Stomach smooth muscle (tissue), 2 donors: ENCODE results near the gene SPDYE4.

Experiments used
- H3K27ac ChIP-seq: one replicate; pipeline ENCODE4 v1.7.0; 2013; ENCODE audit warnings: mild to moderate bottlenecking, low read length, inconsistent platforms
- H3K27me3 ChIP-seq, 2 donors: one replicate each; pipeline ENCODE4 v1.7.0; 2013; ENCODE audit warnings: low read length in 2 of 2; ENCODE audit not compliant: insufficient read depth in 2 of 2, control insufficient read depth in 1 of 2
- H3K36me3 ChIP-seq, 2 donors: one replicate each; pipeline ENCODE4 v1.7.0; 2013; ENCODE audit warnings: low read length in 2 of 2; ENCODE audit not compliant: control insufficient read depth in 2 of 2, insufficient read depth in 2 of 2
- H3K4me1 ChIP-seq: one replicate; pipeline ENCODE4 v1.7.0; 2013; ENCODE audit warnings: low read length; ENCODE audit not compliant: control insufficient read depth, insufficient read depth
- H3K4me3 ChIP-seq, 2 donors: one replicate each; pipeline ENCODE4 v1.7.0; 2013; ENCODE audit warnings: low read length in 2 of 2
- H3K9ac ChIP-seq, 2 donors: one replicate each; pipeline ENCODE4 v1.7.0; 2013; ENCODE audit warnings: low read length in 2 of 2, mild to moderate bottlenecking in 1 of 2
- H3K9me3 ChIP-seq, 2 donors: one replicate each; pipeline ENCODE4 v1.7.0; 2013; ENCODE audit warnings: low read length in 2 of 2; ENCODE audit not compliant: control insufficient read depth in 2 of 2
- donor health status: healthy.
- donor health status: Pancreatic carcinoma.

The SPDYE4 gene

DNA sequence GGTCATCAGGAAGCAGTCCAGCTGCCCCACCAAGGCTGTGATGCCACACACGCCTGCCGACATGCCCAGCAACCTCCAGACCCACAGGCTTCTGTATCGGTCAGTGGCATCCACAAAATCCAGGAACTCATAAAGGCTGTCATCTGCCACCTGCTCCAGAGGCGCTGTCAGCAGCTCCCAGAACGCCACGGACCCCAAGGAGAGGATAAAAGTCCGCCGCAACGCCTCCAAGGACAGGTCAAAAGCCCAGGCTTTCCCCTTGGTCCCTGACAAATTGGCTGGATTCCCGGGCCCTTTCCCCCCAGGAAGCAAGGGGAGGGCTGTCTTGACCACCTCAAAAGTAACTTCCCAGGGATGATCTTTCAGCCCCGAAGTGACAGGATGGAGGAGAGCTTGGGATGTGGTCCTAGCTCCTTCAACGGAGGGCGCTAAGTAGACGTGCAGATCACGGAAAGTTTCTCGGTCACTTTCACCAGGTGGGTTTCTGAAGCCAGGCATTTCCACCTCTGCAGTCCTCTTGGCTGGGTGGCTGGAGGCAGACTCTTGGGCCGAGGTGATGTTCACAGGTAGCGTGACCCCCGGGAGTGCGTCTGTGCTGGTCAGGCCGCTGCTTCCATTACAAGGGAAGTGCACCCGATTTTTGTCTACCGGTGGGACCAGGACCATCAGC is 40.0 kb upstream of the SPDYE4 start:
- Histone ChIP-seq H3K4me1 (no peaks in the 10 kb centered on the region), H3K36me3 (no peaks in the 10 kb centered on the region), H3K4me3 (no peak overlapping the region), H3K27me3 (peaks cover 10 to 22% of the 10 kb centered on the region in 2 donors), H3K27ac (no peak overlapping the region), H3K9ac (no peak overlapping the region), H3K9me3 (no peaks in the 10 kb centered on the region)

DNA sequence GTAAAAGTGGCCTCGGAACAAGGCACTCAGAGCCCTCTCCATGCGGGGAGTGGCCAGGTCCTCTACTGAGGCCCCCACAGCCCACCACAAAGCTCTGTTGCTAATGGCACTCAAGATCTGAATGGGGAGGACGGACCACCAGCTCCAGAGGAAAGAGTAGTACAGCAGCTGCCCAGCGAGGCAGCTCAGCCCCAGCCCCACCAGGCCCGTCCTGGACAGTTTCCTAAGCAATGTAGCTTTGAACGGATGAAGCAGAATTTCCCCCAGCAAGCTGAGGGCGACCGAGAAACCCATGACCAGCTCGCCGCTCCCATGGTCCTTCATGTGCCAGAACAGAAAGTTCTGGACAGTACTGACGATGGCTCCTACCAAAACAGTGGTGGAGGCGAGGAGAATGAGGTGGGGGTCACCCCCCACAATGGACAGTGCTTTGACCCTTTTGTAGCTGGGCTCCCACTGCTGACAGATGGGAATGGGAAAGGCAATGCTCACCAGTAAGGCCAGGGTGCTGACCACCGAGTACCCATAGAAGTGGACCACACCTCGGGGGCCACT is 39.4 kb upstream of the SPDYE4 start:
- Histone ChIP-seq H3K36me3 (no peaks in the 10 kb centered on the region), H3K27ac (no peak overlapping the region), H3K9ac (no peak overlapping the region), H3K4me1 (no peaks in the 10 kb centered on the region), H3K27me3 (peaks cover 10 to 22% of the 10 kb centered on the region in 2 donors), H3K9me3 (no peaks in the 10 kb centered on the region), H3K4me3 (no peak overlapping the region)

DNA sequence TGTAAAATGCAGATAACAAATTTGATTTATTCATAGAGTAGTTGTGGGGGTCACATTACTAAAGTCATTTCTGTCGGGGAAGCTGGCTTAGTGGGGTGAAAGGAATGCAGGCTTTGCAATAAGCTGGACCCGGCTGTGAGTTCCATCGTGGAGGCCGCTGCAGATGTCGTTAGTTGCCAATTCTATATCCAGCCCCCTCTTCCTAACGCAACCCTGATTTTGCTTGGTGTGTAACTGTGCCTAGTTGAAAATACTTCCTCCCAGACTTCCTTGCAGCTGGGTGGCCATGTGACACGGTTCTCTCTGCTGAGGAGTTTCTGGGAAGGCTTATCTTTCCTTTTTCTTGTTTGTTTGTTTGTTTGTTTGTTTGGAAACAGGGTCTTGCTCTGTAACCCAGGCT is 36.3 kb upstream of the SPDYE4 start:
- Histone ChIP-seq H3K9me3 (peaks cover 4 to 9% of the 10 kb centered on the region in 2 donors), H3K27ac (no peak overlapping the region), H3K4me1 (no peaks in the 10 kb centered on the region)

DNA sequence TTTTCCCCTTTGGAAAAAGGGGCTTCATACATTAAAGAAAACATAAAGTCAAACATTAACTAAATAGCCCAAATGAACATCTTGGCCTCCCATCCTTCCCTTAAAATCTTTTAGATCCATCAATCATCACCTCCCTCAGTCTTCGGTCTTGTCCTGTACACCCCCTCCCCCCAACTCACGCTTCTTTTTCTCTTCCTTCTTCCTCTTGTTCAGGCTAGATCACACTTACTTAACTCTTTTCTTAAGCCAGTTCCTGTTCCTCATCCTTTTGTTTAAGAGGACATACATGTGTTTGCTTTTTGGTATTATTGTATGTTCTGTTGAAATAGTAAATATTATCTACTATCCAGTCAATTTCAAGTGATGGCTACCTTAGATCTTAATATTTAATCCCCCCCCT is 35.3 kb upstream of the SPDYE4 start:
- H3K9me3 ChIP-seq = peaks cover 4 to 9% of the 10 kb centered on the region in 2 donors
- H3K27me3 ChIP-seq = peaks cover 5 to 7% of the 10 kb centered on the region in 2 donors
- no peak overlapping the region for H3K27ac ChIP-seq
- H3K9ac ChIP-seq = no peak overlapping the region
- H3K4me1 ChIP-seq = no peaks in the 10 kb centered on the region
- H3K4me3 ChIP-seq = no peak overlapping the region
- H3K36me3 ChIP-seq = no peaks in the 10 kb centered on the region

More for the DNA sequence above, 36.3 kb upstream of the SPDYE4 start:
- H3K4me3 ChIP-seq = no peak overlapping the region
- H3K36me3 ChIP-seq = no peaks in the 10 kb centered on the region
- peaks cover 8 to 15% of the 10 kb centered on the region in 2 donors for H3K27me3 ChIP-seq
- no peak overlapping the region for H3K9ac ChIP-seq

DNA sequence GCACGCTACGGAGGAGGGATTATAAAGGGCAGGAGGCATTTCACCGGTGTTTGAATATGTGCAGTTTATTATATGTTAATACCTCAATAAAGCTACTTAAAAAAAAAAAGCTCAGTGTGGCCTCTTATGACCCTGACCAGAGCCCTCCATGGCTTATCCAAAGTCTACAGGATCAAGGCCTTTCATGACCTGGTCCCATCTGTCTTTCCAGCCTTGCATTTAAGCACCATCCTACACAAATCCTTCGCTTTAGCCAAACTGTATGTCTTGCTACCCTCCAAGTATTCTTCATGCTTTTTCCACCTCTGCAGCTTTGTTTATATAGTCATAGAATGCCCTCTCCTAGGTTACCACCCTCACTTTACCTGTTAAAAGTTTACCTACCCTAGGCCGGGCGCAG is 34.3 kb upstream of the SPDYE4 start:
- peaks cover 0 to 1% of the 10 kb centered on the region in 2 donors for H3K27me3 ChIP-seq
- H3K9ac ChIP-seq = no peak overlapping the region
- peaks cover 4 to 9% of the 10 kb centered on the region in 2 donors for H3K9me3 ChIP-seq
- no peak overlapping the region for H3K4me3 ChIP-seq
- no peaks in the 10 kb centered on the region for H3K36me3 ChIP-seq
- H3K4me1 ChIP-seq = no peaks in the 10 kb centered on the region
- H3K27ac ChIP-seq = no peak overlapping the region

DNA sequence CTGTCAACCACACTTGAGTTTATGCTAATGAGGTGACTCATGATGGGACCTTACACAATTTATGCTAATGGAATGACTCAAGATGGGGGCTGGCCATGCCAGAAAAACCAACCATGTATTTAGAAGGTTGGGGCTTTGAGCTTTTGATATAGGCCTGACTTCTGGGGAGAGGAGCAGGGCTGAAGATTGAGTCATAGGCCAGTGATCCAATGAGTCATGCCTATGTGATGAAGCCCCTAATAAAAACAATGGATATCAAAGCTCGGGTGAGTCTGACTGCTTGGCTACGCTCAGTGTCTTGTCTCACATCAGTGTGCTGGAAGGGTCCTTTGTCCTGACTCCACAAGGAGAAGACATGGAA is 33.5 kb upstream of the SPDYE4 start:
- no peaks in the 10 kb centered on the region for H3K27me3 ChIP-seq
- H3K9ac ChIP-seq = no peak overlapping the region
- peaks cover 4 to 9% of the 10 kb centered on the region in 2 donors for H3K9me3 ChIP-seq
- no peaks in the 10 kb centered on the region for H3K36me3 ChIP-seq
- no peak overlapping the region for H3K4me3 ChIP-seq
- no peaks in the 10 kb centered on the region for H3K4me1 ChIP-seq
- no peak overlapping the region for H3K27ac ChIP-seq

DNA sequence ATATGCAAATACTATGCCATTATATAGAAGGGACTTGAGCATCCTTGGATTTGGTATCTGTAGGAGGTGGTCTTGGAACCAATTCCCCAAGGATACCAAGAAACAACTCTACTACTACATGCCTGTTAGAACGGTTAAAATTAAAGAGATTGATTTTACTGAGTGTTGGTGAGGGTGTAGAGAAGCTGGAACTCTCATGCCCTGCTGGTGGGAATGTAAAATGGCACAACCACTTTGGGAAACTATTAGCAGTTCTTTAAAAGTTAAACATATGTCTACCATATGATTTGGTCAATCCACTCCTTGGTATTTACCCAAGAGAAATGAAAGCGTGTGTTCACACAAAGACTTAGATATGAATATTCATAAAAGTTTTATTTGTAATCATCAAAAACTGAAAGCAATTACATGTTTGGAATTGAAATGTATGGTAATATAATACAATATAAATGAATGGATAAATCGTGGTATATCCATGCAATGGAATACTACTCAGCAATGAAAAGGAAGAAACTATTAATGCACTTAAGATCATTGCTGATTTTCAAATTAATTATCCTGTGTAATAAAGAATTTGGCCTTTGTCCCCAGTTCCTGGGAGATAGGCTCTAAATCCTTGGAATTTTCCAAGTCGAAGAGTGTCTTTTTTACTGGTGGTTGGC is 33.0 kb upstream of the SPDYE4 start:
- no peak overlapping the region for H3K27ac ChIP-seq
- H3K27me3 ChIP-seq = no peaks in the 10 kb centered on the region
- H3K4me3 ChIP-seq = no peak overlapping the region
- H3K9me3 ChIP-seq = peaks cover 4 to 9% of the 10 kb centered on the region in 2 donors
- no peak overlapping the region for H3K9ac ChIP-seq
- no peaks in the 10 kb centered on the region for H3K36me3 ChIP-seq
- no peaks in the 10 kb centered on the region for H3K4me1 ChIP-seq

DNA sequence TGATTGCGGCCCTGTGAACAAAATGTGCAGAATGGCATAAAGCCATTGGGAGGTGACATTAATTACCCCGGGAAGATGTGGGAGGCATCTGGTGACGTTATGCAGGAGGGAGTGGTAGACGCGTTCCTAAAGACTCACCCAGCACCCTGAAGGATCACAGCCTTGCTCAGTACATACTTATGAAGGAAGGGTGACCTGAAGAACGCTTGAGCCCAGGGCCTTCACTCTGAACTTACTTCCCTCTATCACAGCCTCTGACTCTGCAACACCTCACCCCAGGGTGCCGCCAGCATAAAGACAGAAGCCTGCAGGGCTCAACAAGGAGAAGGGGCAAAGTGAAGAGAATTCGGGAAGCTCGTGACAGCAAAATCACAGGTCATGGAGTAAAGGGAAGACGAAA is 31.4 kb upstream of the SPDYE4 start:
- H3K9ac ChIP-seq = no peak overlapping the region
- peaks cover 4 to 9% of the 10 kb centered on the region in 2 donors for H3K9me3 ChIP-seq
- no peak overlapping the region for H3K4me3 ChIP-seq
- no peaks in the 10 kb centered on the region for H3K4me1 ChIP-seq
- H3K27me3 ChIP-seq = peaks cover 0 to 3% of the 10 kb centered on the region in 2 donors
- H3K36me3 ChIP-seq = no peaks in the 10 kb centered on the region
- H3K27ac ChIP-seq = no peak overlapping the region

DNA sequence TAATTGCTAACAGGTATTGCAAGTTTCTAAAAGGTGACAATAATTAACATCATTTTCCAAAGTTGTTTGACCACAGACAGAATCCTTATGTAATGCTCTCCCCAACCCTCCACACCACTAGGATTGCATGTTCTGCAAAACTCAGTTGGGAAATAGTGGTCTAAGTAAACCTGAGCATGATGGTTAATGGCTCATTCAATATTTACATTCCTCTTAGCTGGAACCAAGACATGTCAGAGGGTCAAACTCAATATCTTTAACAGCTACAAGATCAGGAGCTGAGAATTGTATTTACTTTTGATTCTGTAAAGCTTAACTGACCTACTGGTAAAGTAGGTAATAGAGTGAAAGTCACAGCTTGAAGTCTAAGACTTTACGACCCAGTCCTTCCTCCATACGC is 30.7 kb upstream of the SPDYE4 start:
- Histone ChIP-seq H3K9me3 (peaks cover 4 to 9% of the 10 kb centered on the region in 2 donors), H3K27me3 (peaks cover 0 to 3% of the 10 kb centered on the region in 2 donors), H3K4me3 (no peak overlapping the region), H3K4me1 (no peaks in the 10 kb centered on the region), H3K36me3 (no peaks in the 10 kb centered on the region), H3K27ac (no peak overlapping the region), H3K9ac (no peak overlapping the region)

DNA sequence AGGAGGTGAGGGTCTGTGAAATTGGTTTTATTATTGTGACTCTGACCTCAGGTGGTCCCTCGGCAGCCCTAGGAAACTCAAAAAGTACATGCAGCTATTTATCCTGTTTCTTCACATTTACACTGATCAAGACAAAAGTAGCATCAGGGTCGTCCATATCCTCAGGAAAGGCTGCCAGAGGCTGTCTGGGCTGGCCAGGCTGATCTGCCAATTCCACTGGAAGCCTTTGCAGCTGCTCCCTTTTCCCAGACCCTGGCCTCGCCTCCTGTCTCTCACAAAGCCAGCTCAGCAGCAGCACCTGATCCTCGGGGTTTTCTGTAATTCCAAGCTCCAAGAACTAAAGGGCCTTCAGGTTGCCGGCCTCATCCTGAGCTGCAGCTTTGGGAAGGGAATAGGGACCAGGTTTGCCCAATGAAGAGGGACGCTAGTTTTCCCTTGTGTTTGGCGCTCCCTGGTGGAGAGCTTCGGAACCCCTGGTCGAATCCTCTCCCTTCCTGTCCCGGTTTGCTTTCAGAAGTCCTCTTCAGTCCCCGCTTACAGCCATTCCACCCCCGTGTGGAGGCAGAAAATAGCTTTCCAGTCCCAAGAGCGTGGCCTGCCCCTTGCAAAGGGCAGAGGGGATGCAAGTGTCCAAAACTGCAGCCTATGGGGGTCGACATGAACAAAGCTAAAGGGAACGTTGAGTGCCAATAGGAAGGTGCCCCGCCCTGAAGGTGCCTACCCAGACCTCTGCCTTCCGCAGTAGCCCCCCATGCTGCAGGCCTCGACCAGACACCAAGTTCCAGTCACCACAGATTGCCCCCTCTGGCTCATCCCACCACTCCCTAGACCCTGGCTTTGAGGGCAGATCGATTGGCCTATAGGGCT is 27.4 kb upstream of the SPDYE4 start:
- Histone ChIP-seq H3K4me1 (no peaks in the 10 kb centered on the region), H3K4me3 (no peak overlapping the region), H3K9me3 (no peaks in the 10 kb centered on the region), H3K27ac (no peak overlapping the region), H3K36me3 (no peaks in the 10 kb centered on the region), H3K9ac (no peak overlapping the region), H3K27me3 (peaks cover 0 to 3% of the 10 kb centered on the region in 2 donors)
